HG03520 (cell line): ENCODE results near the gene SLC12A5.
"Not testable (repeated sequence)": the region's sequence is repeated elsewhere in the genome, so short reads cannot be mapped to it uniquely, and the experiment has no call there.

ENCODE experiments used
- ATAC-seq: cut with Tn5 transposase; IDR thresholded peaks from one replicate; pipeline ENCODE4 v1.9.1; 2021; ENCODE audit warnings: mild to moderate bottlenecking, moderate library complexity; ENCODE audit not compliant: unreplicated experiment

Gene SLC12A5

GRCh38 chr20:46073443-46073842 is 44.4 kb downstream of the SLC12A5 start:
- no peak for ATAC-seq

- ATAC-seq: no peak
Measured at GRCh38 chr20:46074006-46074405, 45.0 kb downstream of the SLC12A5 start.

GRCh38 chr20:46076806-46077205 is 47.8 kb downstream of the SLC12A5 start:
- no peak for ATAC-seq

- ATAC-seq: no peak
Measured at GRCh38 chr20:46077642-46078305, 48.8 kb downstream of the SLC12A5 start.

GRCh38 chr20:46078954-46079353 is 49.9 kb downstream of the SLC12A5 start:
- no peak for ATAC-seq

GRCh38 chr20:46081074-46081473 is 52.1 kb downstream of the SLC12A5 start:
- ATAC-seq: no peak

- no peak for ATAC-seq
Measured at GRCh38 chr20:46083101-46083500, 54.1 kb downstream of the SLC12A5 start.

- ATAC-seq: no peak
Measured at GRCh38 chr20:46083531-46084061, 54.6 kb downstream of the SLC12A5 start.

- ATAC-seq: no peak
Measured at GRCh38 chr20:46084805-46085178, 55.8 kb downstream of the SLC12A5 start.

GRCh38 chr20:46085179-46085851 is 56.3 kb downstream of the SLC12A5 start:
- ATAC-seq: no peak

- ATAC-seq: no peak
Measured at GRCh38 chr20:46087161-46087560, 58.1 kb downstream of the SLC12A5 start.

GRCh38 chr20:46088409-46089166 is 59.6 kb downstream of the SLC12A5 start:
- ATAC-seq: no peak

- peak; percentile 17 for ATAC-seq
Measured at GRCh38 chr20:46089167-46089416, 60.1 kb downstream of the SLC12A5 start.

- peak; percentile 81 for ATAC-seq
Measured at GRCh38 chr20:46089417-46090388, 60.7 kb downstream of the SLC12A5 start, which contains the start of gene NCOA5. NCOA5 (minus strand) TSS chr20:46089962; CDS start chr20:46079424, 10,538 bp downstream.

GRCh38 chr20:46091622-46092535 is 62.9 kb downstream of the SLC12A5 start:
- not testable (repeated sequence) for ATAC-seq

GRCh38 chr20:46093531-46093930 is 64.5 kb downstream of the SLC12A5 start:
- ATAC-seq: no peak

GRCh38 chr20:46099491-46100287 is 70.7 kb downstream of the SLC12A5 start:
- ATAC-seq: no peak

GRCh38 chr20:46100444-46100843 is 71.4 kb downstream of the SLC12A5 start:
- ATAC-seq: not testable (repeated sequence)

- no peak for ATAC-seq
Measured at GRCh38 chr20:46100988-46101387, 72.0 kb downstream of the SLC12A5 start.
